HepG2 (cell line): ENCODE measurements around the gene UBTF.

Source experiments
- KDM1A ChIP-seq: IDR thresholded peaks from 2 replicates; pipeline ENCODE4 v1.6.1; 2016; ENCODE audit warnings: missing compliant biosample characterization
- ZNF274 ChIP-seq: sonication (generic); formaldehyde crosslinking; IDR thresholded peaks from 2 replicates; pipeline ENCODE4 v1.5.1; 2020; ENCODE audit warnings: mild to moderate bottlenecking, missing genetic modification reagents
- TF ChIP-seq, protein P1 (sequence below): sonication (generic); formaldehyde crosslinking; IDR thresholded peaks from 2 replicates; pipeline ENCODE4 v1.5.0; 2020; ENCODE audit warnings: mild to moderate bottlenecking, missing genetic modification reagents, moderate library complexity

- TF ChIP-seq ZNF274 (CRISPR knock-in tag) (no peak), KDM1A (CRISPR knock-in tag) (no peak)
- TF ChIP-seq, protein P1, sequence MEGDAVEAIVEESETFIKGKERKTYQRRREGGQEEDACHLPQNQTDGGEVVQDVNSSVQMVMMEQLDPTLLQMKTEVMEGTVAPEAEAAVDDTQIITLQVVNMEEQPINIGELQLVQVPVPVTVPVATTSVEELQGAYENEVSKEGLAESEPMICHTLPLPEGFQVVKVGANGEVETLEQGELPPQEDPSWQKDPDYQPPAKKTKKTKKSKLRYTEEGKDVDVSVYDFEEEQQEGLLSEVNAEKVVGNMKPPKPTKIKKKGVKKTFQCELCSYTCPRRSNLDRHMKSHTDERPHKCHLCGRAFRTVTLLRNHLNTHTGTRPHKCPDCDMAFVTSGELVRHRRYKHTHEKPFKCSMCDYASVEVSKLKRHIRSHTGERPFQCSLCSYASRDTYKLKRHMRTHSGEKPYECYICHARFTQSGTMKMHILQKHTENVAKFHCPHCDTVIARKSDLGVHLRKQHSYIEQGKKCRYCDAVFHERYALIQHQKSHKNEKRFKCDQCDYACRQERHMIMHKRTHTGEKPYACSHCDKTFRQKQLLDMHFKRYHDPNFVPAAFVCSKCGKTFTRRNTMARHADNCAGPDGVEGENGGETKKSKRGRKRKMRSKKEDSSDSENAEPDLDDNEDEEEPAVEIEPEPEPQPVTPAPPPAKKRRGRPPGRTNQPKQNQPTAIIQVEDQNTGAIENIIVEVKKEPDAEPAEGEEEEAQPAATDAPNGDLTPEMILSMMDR (CRISPR knock-in tag) = no peak
Observed at GRCh38 chr17:44205962-44206824, 13.3 kb downstream of the UBTF start.
